ENCODE results near the gene EVPL.
"Not testable (repeated sequence)": the region's sequence is repeated elsewhere in the genome, so short reads cannot be mapped to it uniquely, and the experiment has no call there.

The EVPL gene

DNA sequence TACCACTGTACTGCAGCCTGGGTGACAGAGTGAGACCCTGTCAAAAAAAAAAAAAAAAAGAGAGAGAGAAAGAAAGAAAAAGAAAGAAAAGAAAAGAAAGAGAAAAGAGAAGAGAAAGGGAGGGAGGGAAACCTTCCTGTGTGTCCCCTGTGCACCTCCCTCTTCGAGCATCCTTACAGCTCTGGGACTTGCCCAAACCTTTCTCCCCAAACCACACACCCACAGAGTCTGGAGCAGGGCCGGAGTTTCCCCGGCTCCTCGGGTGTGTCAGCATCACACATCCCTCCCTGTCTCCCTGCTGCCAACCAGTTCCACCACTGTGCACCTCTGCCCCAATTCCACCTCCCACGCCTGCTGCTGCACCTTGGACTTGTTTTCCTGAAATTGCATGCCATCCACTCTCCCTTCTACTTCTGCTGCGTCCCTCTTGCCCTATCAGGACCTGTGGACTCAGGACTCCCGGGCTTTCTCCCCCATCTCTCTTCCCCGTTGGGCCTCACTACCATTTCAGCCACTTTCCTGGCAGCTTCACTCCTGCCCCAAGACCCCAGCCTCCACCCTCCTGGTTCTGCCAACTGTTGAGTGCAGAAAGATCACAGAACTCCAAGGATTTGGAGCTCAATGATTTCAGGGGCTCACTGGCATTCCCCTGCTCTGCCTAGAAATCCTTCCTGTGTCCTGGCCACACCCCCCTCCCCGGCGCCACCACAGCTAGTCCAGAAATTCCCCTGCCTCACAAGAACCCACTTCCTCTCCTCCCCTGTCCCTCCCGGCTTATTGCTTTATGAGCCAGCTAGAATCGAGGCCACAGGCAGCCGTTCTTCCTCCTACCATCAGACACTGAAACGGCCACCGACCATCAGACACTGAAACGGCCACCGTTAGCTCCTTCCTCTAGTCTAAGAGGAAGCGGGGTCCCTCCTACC, 30.2 kb downstream of the EVPL start:
- DNase-seq (ENCODE audit: low read depth), result peak; percentile 19

DNA sequence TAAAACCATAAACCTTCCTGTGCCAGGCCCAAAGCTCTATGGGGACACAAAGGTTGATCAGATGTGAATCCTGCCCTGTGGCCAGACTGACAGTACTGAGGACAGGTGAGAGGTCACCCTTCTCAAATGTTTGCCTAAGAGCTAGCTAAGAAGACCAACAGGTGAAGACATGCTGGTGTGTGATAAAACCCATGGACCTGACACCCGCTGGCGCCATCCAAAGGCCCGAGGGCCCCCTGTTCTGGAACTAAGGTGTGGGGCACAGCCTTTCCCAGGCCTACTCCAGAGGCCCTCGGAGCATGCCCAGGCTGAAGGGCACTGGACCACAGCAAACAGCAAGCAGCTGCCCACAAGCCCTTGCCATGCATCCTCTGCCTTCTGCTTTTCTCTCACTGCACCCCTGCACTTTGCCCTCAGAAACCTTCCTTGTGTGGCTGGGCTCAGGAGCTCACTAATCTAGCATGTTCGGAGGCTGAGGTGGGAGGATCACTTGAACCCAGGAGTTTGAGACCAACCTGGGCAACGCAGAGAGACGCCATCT, 31.7 kb downstream of the EVPL start:
- DNase-seq (ENCODE audit: low read depth), result no peak

DNA sequence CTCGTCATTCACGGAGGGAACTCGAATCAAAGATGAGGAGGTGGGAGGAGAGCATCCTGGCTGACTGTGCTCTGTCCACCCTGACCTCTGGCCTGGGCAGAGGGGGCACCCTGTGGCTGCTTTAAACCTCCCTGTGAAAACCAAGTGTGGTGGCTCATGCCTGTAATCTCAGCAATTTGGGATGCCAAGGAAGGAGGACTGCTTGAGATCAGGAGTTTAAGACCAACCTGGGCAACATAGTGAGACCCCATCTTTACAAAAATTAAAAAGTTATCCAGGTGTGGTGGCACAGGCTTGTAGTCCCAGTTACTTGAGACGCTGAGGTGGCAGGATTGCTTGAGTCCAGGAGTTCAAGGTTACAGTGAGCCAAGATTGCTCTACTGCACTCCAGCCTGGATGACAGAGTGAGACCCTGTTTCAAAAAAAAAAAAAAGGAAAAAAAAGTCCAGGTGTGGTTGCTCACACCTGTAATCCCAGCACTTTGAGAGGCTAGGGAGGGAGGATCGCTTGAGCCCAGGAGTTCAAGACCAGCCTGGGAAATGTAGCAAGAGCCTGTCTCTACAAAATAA, 32.2 kb downstream of the EVPL start:
- DNase-seq (ENCODE audit: low read depth), result no peak

DNA sequence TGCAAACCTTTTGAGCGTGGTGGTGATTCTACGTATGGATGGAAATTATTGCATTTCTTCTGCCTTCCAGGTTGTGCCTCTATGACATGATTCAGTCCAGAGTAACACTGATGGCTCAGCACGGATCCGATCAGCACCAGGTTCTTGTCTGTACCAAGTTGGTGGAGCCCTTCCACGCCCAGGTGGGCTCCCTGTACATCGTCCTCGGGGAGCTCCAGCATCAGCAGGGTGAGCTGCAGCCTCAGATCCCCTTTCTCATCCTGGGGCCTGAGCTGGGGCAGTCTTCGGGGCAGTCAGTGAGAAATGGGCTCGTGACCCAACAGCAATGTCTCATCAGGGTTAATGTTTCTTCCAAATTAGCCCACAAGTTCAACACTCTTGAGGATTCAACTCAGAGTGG, 35.7 kb downstream of the EVPL start:
- DNase-seq (ENCODE audit: low read depth), result no peak

DNA sequence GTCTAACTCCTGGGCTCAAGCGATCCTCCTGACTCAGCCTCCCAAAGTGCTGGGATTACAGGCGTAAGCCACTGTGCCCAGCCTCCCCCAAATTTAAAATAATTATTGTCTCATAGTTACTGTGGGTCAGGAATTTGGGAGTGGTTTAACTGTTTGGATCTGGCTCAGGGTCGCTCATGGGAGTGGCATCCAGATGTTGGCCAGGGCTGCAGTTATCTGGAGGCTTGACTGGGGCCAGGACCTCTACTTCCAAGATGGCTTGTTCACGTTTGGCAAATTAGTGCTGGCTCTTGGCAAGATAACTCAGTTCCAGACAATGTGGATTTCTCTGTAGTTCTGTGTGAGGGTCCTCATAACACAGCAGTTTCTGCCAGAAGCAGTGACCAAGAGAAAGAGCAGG, 40.1 kb downstream of the EVPL start:
- no peak for DNase-seq (ENCODE audit: low read depth)

DNA sequence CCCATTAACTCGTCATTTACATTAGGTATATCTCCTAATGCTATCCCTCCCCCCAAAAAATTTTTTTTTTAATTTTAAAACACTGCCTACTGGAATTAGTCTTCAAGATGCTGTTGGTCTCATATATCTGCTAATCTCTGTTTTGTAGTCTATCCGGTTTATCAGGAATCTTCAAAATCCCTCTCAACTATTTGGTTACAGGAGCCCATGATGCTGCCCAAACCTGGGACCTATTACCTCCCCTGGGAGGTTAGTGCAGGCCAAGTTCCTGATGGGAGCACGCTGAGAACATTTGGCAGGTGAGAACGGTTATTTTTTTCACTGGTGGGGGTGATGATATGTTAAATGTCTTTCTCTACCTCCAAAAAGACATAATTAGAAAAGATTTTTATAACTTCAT, 41.1 kb downstream of the EVPL start:
- DNase-seq (ENCODE audit: low read depth), result no peak

DNA sequence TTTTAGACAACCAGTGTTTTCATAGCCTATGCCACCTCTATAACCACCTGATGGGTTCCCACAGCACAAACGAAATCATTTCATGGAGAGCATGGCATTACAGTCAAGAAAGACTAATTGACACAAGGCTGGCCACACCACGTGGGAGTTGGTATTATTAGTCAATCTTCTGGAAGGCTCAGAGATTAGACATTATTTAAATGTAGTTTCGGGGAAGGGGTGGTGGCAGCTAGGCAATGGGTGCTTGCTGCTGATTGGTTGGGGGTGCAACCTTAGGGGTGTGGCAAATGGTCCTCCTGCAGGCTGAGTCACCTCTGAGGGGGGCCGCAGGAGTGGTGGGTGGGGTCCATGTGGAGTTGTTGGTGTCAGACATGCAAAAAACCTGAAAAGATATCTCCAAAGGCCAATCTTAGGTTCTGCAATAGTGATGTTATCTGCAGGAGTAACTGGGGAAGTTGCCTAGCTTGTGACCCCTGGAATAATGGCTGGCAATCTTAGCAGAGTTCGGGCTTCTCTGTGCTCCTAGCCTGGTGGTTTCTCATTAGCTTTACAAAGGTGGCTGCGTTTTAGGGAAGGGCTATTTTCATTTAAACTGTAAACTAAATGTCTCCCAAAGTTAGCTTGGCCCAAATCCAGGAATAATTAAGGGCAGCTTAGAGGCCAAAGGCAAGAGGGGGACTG, 43.5 kb downstream of the EVPL start:
- DNase-seq (ENCODE audit: low read depth), result no peak

DNA sequence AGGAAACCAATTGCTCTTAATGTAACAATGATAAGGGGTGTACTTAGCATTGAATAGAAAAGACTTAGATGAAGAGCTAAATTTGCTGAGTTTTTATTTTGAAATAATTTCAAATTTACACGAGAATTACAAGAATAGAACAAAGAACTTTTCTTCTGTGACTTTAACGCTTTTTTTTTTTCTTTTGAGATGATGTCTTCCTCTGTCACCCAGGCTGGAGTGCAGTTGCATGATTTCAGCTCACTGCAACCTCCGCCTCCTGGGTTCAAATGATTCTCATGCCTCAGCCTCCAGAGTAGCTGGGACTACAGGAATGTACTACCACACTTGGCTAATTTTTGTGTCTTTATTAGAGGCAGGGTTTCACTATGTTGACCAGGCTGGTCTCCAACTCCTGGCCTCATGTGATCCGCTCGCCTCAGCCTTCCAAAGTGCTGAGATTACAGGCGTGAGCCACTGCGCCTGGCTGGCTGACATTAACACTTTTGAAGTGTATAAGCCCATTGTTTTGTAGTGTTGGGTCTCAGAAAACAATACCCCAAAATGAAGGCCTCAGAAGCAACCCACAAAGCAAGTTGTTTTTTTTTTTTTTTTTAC, 46.0 kb downstream of the EVPL start:
- no peak for DNase-seq (ENCODE audit: low read depth)

DNA sequence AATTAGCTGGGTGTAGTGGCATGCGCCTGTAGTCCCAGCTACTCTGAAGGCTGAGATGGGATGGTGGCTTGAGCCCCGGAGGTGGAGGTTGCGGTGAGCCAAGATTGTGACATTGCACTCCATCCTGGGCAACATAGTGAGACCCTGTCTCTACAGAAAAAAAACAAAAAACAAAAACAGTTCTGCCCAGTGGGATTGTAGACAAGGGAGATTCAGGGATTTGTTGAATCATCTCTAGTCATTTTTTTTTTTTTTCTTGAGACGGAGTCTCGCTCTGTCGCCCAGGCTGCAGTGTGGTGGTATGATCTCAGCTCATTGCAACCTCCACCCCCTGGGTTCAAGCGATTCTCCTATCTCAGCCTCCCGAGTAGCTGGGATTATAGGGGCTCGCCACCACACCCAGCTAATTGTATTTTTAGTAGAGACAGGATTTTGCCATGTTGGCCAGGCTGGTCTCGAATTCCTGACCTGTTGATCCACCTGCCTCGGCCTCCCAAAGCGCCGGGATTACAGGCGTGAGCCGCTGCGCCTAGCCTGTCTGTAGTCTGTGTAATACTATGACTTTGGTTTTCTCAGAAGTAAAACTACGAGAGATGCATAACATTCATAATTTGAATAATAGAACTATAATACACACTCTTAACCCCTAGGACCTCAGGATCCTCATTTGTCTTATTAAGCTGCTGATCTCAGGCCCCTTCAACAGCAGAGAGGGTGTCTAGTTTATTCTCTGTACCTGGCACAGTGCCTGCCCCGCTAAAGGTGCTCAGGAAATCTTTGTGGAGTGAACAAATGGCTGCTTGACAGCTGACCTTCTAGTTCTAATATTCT, 46.7 kb downstream of the EVPL start:
- no peak for DNase-seq (ENCODE audit: low read depth)

DNA sequence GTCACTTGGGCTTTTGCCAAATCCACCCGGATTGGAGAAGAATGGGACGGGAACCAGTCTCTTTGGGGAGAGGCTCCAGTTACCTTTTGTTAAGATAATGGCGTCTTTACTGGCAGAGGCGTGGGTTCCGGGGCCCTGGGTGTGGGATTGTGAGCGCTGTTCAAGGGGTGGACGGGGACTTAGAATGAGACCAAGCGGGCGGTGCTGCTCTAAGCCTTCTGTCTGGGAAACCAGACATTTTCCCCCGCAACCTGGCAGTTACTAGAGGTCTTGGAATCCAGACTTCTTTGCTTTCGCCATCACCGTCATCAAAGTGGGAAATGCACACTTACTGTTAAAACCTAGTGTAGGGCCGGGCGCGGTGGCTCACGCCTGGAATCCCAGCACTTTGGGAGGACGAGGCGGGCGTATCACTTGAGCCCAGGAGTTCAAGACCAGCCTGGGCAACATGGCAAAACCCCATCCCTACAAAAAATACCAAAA, 47.4 kb downstream of the EVPL start:
- no peak for DNase-seq (ENCODE audit: low read depth)

DNA sequence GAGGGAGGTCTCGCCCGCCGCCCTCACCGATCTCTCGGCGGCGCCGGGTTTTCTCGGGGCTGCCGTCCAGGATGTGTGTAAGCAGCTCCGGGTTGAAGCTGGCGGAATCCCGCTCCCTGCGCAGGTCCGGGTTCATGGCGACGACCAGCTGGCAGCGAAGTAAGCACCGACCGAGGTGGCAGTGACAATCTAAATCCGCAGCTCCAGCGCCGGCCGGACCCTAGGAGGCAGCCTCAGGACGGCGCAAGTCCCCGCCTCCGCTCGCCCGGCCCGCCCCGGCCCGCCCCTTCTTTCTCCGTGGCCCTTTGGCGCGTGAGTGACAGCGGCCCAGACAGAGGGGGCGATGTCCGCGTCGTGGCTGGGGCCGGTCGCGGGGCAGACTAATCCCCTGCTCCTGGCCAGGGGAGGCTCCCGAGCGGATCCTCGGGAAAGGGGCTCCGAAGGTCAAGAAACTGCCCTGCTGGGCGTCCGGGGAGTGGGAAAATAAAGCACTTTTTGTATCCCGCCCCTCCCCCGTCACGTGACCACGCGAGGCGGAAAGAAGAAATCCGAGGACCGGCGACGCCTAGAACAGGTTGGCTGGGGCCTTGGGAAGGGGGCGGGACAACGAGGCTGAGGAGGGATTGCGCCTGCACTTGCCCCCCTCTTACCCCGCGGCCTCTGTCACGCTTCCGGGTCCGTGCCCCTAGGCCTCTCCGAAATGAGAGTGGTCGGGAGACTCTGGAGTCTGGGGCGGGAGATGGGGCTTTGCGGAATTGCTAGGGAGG, 48.0 kb downstream of the EVPL start, which contains the start of the genes ACOX1 and TEN1:
Gene ACOX1, minus strand, starts transcription at position 229 of the 767 bp plus-strand sequence. Its CDS starts 93 bp downstream, at position 136.
Gene TEN1, plus strand, starts transcription at position 303 of the 767 bp plus-strand sequence. CDS start 6,953 bp downstream, outside the sequence.
- peak; percentile 93 for DNase-seq (ENCODE audit: low read depth)

DNA sequence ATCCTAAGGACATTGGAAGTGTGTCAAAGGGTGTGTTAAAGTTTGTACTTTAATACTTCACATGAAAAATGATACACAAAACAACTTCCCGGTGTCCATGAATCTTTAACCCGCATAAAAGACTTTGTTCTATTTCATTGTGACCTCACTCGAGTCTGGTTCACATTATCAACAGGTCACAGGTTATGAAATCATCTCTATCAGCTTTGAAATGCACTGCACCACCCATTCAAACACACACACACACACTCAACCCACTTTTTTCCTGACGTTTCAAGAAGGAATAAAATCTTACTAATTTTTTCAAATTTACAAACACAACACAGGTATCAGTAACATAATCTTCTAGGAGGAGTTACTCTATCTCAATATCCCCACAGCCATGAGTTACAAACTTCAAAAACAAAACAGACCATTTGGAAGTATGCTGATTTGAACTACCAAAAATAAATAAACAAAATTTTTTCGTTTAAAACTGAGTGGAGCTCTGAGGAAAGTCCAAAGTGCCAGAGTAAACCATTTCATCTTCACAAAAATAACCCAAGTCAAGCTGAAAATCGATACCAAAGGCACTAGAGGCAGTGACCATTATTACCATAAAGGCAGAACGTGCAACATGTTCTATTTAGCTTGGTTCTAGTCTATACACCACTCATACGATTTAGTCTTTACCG, 50.8 kb downstream of the EVPL start:
- DNase-seq (ENCODE audit: low read depth), result no peak

DNA sequence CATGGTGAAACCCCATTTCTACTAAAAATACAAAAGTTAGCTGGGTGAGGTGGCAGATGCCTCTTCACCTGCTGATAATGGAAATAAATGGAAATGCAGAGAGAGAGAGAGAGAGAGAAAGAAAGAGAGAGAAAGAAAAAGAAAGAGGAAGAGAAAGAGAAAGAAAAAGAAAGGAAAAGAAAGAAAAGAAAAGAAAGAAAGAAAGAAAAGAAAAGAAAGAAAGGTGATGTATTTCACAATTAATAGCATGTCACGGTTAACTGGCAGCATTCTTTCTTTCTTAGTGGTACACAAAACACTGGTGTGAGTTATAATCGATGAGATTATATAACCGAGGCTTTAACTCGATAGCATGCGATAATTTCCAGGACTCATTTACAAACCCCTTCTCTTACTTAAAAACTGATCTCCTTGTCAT, 51.3 kb downstream of the EVPL start:
- no peak for DNase-seq (ENCODE audit: low read depth)

DNA sequence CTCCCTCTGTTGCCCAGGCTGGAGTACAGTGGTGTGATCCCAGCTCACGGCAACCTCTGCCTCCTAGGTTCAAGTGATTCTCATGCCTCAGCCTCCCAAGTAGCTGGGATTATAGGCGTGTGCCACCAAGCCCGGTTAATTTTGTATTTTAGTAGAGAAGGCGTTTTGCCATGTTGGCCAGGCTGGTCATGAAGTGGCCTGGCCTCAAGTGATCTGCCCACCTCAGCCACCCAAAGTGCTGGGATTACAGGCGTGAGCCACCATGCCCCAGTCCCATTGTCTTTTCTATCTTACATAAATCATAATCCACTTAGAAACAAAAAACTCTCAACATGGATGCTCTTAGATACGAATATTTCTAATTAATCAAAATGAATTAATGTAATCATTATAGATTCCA, 51.9 kb downstream of the EVPL start:
- DNase-seq (ENCODE audit: low read depth), result not testable (repeated sequence)

DNA sequence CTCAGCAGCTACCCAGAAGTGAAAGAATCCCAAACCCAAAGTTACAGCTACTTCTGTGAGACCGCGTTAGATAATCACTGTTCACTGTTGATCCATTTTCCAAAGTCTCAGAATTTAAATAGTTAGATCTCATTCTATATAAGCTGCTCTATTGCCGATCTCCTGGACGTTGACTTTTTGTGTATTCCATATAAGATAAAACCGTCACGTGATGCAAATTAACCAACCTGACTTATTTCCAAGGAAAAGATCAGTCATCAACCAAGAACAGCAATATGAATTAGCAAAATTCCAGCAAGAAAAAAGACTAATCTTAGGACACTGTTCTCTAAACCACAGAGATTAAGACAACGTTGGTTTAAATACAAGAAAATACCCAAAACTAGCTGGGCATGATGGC, 56.5 kb downstream of the EVPL start:
- DNase-seq (ENCODE audit: low read depth), result no peak

DNA sequence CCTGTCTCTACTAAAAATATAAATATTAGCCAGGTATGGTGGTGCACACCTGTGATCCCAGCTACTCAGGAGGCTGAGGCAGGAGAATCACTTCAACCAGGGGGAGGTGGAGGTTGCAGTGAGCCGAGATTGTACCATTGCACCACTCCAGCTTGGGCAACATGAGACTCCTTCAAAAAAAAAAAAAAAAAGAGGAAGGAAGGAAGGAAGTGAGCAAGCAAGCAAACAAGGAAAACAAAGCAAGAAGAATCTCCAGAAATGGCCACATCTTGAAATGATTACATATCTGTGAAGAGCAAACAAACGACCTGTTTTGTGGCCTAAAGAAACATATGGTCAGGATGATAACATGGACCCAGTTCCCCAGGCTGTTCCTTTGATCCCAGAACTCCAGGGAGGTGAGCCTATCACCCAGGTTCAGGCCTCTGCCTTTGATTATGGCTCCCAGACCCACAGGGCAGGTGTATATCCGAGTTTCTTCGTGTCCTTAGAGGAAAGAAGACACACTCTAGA, 57.0 kb downstream of the EVPL start:
- DNase-seq (ENCODE audit: low read depth), result no peak

DNA sequence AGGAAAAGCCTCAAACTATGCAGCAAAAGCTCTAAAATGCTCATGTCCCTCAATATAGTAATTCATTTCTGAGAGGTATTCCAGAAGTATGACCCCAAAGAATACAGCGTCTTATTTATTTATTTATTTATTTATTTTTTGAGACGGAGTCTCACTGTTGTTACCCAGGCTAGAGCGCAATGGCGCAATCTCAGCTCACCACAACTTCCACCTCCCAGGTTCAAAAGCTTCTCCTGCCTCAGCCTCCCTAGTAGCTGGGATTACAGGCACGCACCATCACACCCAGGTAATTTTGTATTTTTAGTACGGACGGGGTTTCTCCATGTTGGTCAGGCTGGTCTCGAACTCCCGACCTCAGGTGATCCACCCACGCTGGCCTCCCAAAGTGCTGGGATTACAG, 58.1 kb downstream of the EVPL start:
- not testable (repeated sequence) for DNase-seq (ENCODE audit: low read depth)

DNA sequence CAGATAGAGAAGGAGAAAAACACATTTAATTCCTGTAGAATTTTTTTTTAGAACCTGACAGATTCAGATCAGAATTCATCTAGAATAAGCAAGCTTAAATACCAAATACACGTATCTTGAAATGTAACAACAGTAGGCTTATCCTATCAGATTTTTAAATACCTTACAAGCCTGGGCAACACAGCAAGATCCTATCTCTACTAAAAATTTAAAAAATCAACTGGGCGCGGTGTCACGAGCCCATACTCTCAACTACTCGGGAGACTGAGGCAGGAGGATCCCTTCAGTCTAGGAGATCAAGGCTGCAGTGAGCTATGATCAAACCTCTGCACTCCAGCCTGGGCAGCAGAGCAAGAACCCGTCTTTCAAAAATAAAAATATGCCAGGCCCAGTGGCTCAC, 61.6 kb downstream of the EVPL start:
- no peak for DNase-seq (ENCODE audit: low read depth)

DNA sequence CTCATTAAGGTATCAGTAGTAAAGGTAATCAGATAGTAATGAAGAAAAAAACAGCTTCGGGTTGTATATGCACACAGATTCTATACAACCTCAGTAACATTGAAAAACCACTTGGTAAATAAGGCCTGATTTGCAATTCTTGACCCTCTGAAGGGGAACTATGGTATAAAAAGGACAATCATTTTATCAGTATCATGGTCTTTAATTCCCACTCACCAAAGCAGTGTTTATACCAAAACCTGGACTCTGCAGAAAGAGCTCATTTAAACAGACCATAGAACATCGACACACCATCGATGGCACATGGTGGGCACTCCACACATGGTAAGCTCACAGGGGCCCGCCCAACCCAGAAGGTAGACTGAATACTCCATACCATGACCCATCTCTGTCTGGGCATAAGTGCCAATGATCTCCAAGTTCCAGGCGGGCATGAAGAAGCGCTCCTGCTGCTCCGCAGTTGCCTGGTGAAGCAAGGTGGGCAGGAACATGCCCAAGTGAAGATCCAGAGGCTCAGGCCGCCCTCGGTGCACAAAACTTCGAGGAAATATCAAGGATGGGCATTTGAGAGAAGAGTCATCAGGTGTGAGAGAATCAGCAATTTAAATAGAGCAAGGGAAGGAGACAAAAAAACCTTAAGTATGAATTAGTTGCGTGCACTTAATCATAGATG, 67.1 kb downstream of the EVPL start:
- DNase-seq (ENCODE audit: low read depth), result no peak

Measured in activated T-cell treated with anti-CD3 and anti-CD28 coated beads for 24 hours (primary cell).